ENCODE measurements around the gene ABCD2.

ABCD2 gene

GRCh38 chr12:39503439-39503838 lies 116.2 kb downstream of the ABCD2 start:
- no peak for TF ChIP-seq USF1 (IDR thresholded peaks at IDR 0.05)
- no peak for TF ChIP-seq TCF12 (IDR thresholded peaks at IDR 0.05; ENCODE audit: low read depth)
- TF ChIP-seq YY1 (IDR thresholded peaks at IDR 0.05; ENCODE audit: low read depth) = no peak
- no peak for TF ChIP-seq TEAD4 (IDR thresholded peaks at IDR 0.05)
- TF ChIP-seq NFIC (IDR thresholded peaks at IDR 0.05) = no peak
- no peak for TF ChIP-seq CEBPB (IDR thresholded peaks at IDR 0.05)
- TF ChIP-seq, protein P1, sequence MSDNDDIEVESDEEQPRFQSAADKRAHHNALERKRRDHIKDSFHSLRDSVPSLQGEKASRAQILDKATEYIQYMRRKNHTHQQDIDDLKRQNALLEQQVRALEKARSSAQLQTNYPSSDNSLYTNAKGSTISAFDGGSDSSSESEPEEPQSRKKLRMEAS (IDR thresholded peaks at IDR 0.05) = no peak
- TF ChIP-seq FOXM1 (IDR thresholded peaks at IDR 0.05; ENCODE audit: borderline replicate concordance, low read depth) = no peak
- TF ChIP-seq CREB1 (IDR thresholded peaks at IDR 0.05; ENCODE audit: low read depth) = no peak
- no peak for TF ChIP-seq TAF1 (IDR thresholded peaks at IDR 0.05; ENCODE audit: low read depth)
- TF ChIP-seq EP300 (IDR thresholded peaks at IDR 0.05; ENCODE audit: borderline replicate concordance) = no peak
- no peak for TF ChIP-seq ZBTB7A (IDR thresholded peaks at IDR 0.05; ENCODE audit: low read depth)
- no peak for TF ChIP-seq REST (IDR thresholded peaks at IDR 0.05; ENCODE audit: low read depth)

DNA sequence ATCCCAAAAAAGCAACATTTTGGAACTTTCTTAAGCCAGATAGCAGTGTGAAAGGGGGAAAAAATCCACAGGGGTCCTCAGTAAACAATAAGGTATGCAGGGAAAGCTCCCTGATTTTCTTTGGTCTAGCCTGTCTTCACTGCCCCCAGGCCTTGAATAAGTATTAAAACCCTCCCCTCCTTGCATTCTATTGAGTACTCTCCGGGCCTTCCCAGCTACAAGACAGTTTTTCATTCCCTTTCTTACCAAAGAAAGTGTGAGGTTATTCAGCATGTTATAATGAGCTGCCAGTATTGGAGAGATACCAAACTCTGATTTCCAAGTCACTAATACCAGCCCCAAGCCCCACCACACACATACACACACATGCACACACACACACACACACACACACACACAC lies 116.9 kb downstream of the ABCD2 start:
- TF ChIP-seq YY1 (IDR thresholded peaks at IDR 0.05; ENCODE audit: low read depth) (no peak), NFIC (IDR thresholded peaks at IDR 0.05) (no peak), CEBPB (IDR thresholded peaks at IDR 0.05) (no peak), ZBTB7A (IDR thresholded peaks at IDR 0.05; ENCODE audit: low read depth) (no peak), TCF12 (IDR thresholded peaks at IDR 0.05; ENCODE audit: low read depth) (no peak), EP300 (IDR thresholded peaks at IDR 0.05; ENCODE audit: borderline replicate concordance) (no peak), EGR1 (IDR thresholded peaks at IDR 0.05) (no peak), CREB1 (IDR thresholded peaks at IDR 0.05; ENCODE audit: low read depth) (no peak), REST (IDR thresholded peaks at IDR 0.05; ENCODE audit: low read depth) (no peak), TEAD4 (IDR thresholded peaks at IDR 0.05) (no peak), RAD21 (IDR thresholded peaks at IDR 0.05; ENCODE audit: low read depth) (no peak), TAF1 (IDR thresholded peaks at IDR 0.05; ENCODE audit: low read depth) (no peak), FOXM1 (IDR thresholded peaks at IDR 0.05; ENCODE audit: borderline replicate concordance, low read depth) (no peak), USF1 (IDR thresholded peaks at IDR 0.05) (no peak)
- TF ChIP-seq, protein P1 (IDR thresholded peaks at IDR 0.05) = no peak
